Osteoblast (primary cell): ENCODE measurements around the gene FAM193A. TPM values are rescaled to one million over a fixed set of nuclear protein-coding genes. Genes with fewer than 3 reads are reported as not detected.

Experiments
- DNase-seq: peaks from one replicate; pipeline ENCODE4 v3.0.0; 2011; ENCODE audit warnings: low spot score, mixed read lengths; ENCODE audit not compliant: insufficient read length; ENCODE audit errors: missing footprints
- H2AFZ ChIP-seq: 2 replicates; pipeline ENCODE4 v1.6.0; 2011; ENCODE audit warnings: mild to moderate bottlenecking, low read length
- H3K27ac ChIP-seq: 2 replicates; pipeline ENCODE4 v1.5.1; 2011; ENCODE audit warnings: mild to moderate bottlenecking, low read depth, low read length, moderate library complexity
- H3K27me3 ChIP-seq: 2 replicates; pipeline ENCODE4 v1.6.0; 2012; ENCODE audit warnings: mild to moderate bottlenecking, control low read depth, inconsistent platforms, low read length, moderate library complexity; ENCODE audit not compliant: insufficient read depth
- H3K36me3 ChIP-seq: 2 replicates; pipeline ENCODE4 v1.5.1; 2011; ENCODE audit warnings: mild to moderate bottlenecking, low read length, control low read depth, moderate library complexity; ENCODE audit not compliant: insufficient read depth
- H3K4me1 ChIP-seq: 2 replicates; pipeline ENCODE4 v1.5.1; 2011; ENCODE audit warnings: mild to moderate bottlenecking, low read length, control low read depth, moderate library complexity; ENCODE audit not compliant: insufficient read depth
- H3K4me2 ChIP-seq: 2 replicates; pipeline ENCODE4 v1.6.0; 2011; ENCODE audit warnings: mild to moderate bottlenecking, low read length; ENCODE audit not compliant: insufficient read depth
- H3K4me3 ChIP-seq: fragments of 200-600 bp; sonication (generic); 3 replicates; pipeline ENCODE4 v1.5.1; 2012; ENCODE audit warnings: mild to moderate bottlenecking, low read length, inconsistent platforms; ENCODE audit not compliant: insufficient read depth
- H3K79me2 ChIP-seq: 2 replicates; pipeline ENCODE4 v1.6.0; 2012; ENCODE audit warnings: mild to moderate bottlenecking, low read length, control low read depth, inconsistent platforms; ENCODE audit not compliant: insufficient read depth
- H3K9me3 ChIP-seq: 2 replicates; pipeline ENCODE4 v1.5.1; 2011; ENCODE audit warnings: low read depth, low read length, control low read depth
- H4K20me1 ChIP-seq: 2 replicates; pipeline ENCODE4 v1.6.0; 2012; ENCODE audit warnings: mild to moderate bottlenecking, low read length, control low read depth; ENCODE audit not compliant: insufficient read depth
- total RNA-seq: library from RNA; depleted of rRNA; stranded (reverse); fragments of >200 nt; gene quantifications from 2 replicates; pipeline ENCODE4 v1.2.3, GENCODE V29; 2012
- TF ChIP-seq, protein P1 (sequence below): IDR thresholded peaks from 2 replicates; pipeline ENCODE4 v1.5.1; 2011; ENCODE audit warnings: mild to moderate bottlenecking, low read depth, low read length, moderate library complexity; ENCODE audit errors: extremely low read depth

The FAM193A gene
- total RNA-seq, 1 donor: 23.2 TPM

DNA sequence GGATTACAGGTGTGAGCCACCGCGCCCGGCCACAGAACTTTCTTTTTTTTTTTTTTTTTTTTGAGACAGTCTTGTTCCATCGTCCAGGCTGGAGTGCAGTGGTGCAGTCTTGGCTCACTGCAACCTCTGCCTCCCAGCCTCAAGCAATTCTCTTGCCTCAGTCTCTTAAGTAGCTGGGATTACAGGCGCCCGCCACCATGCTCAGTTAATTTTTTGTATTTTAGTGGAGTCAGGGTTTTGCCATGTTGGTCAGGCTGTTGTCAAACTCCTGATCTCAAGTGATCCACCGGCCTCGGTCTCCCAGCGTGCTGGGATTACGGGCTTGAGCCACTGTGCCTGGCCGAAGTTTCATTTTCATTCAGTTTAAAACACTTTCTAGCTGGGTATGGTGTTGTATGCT, 16.4 kb downstream of the FAM193A start:
- Histone ChIP-seq H4K20me1 (peaks cover 45% of the 10 kb centered on the region), H3K4me2 (no peak overlapping the region), H3K27ac (no peak overlapping the region), H3K27me3 (no peaks in the 10 kb centered on the region), H3K4me1 (no peaks in the 10 kb centered on the region), H3K9me3 (no peaks in the 10 kb centered on the region), H2AFZ (no peak overlapping the region), H3K79me2 (peaks cover 95% of the 10 kb centered on the region), H3K36me3 (no peaks in the 10 kb centered on the region), H3K4me3 (no peak overlapping the region)
- TF ChIP-seq, protein P1, sequence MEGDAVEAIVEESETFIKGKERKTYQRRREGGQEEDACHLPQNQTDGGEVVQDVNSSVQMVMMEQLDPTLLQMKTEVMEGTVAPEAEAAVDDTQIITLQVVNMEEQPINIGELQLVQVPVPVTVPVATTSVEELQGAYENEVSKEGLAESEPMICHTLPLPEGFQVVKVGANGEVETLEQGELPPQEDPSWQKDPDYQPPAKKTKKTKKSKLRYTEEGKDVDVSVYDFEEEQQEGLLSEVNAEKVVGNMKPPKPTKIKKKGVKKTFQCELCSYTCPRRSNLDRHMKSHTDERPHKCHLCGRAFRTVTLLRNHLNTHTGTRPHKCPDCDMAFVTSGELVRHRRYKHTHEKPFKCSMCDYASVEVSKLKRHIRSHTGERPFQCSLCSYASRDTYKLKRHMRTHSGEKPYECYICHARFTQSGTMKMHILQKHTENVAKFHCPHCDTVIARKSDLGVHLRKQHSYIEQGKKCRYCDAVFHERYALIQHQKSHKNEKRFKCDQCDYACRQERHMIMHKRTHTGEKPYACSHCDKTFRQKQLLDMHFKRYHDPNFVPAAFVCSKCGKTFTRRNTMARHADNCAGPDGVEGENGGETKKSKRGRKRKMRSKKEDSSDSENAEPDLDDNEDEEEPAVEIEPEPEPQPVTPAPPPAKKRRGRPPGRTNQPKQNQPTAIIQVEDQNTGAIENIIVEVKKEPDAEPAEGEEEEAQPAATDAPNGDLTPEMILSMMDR: no peak
- DNase-seq: no peak

DNA sequence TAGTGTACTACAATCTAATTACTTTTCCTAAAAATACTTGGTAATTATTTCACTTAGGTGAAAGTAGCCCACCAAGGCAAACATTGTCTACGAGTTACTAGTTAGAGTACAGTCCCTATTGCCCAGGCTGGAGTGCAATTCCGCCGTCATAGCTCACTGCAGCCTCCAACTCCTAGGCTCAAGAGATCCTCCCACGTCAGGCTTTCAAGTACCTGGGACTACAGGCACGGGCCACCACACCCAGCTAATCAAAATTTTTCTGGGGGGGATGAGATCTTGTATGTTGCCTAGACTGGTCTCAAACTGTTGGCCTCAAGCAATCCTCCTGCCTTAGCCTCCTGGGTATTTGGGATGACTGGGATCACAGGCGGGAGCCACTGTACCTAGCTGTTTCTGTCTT, 21.9 kb downstream of the FAM193A start:
- TF ChIP-seq, protein P1: no peak
- H2AFZ ChIP-seq: no peak overlapping the region
- no peak overlapping the region for H3K4me3 ChIP-seq
- H3K9me3 ChIP-seq: no peaks in the 10 kb centered on the region
- H3K27me3 ChIP-seq: no peaks in the 10 kb centered on the region
- H3K4me2 ChIP-seq: no peak overlapping the region
- no peak for DNase-seq
- H3K4me1 ChIP-seq: no peaks in the 10 kb centered on the region
- no peaks in the 10 kb centered on the region for H3K36me3 ChIP-seq
- H3K79me2 ChIP-seq: peaks cover 100% of the 10 kb centered on the region
- peaks cover 48% of the 10 kb centered on the region for H4K20me1 ChIP-seq
- H3K27ac ChIP-seq: no peak overlapping the region

DNA sequence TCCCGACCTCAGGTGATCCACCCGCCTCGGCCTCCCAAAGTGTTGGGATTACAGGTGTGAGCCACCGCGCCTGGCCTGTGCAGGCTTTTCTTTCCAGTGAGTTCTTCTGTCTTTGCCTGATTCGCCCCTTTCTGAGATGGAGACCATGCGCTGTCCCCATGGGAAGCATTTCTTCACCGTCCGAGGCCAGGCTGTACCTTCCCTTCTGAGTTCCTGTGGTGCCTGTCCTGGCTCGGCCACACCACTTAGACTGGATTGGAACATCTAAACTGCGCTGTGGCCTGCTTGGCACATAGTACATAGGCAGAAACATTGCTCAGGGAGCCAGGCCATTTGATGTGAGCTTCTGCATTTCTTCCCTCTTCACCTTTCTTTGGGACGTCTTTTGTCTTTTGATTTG, 23.7 kb downstream of the FAM193A start:
- DNase-seq: no peak
- H4K20me1 ChIP-seq: peaks cover 46% of the 10 kb centered on the region

DNA sequence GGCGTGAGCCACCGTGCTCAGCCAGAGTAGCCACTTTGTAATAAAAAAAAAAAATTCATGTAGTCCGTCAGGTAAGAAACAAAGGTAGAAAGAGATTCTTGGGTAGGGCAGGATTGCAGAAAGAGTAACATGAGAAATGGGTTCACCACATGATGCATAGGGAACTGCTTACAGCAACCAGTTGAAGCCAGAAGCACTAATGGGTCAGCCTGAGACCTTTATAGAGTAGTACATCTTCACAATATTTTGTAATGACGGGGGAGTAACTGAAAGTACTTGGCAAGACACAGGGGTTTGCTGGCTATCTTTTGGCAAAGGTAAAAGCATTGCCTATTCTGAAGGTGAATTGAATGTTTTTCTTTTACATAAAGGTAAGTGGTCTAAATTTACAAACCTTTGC, 29.1 kb downstream of the FAM193A start:
- TF ChIP-seq, protein P1: no peak
- H3K79me2 ChIP-seq: peaks cover 98% of the 10 kb centered on the region
- no peak overlapping the region for H3K4me3 ChIP-seq
- H3K36me3 ChIP-seq: peaks cover 4% of the 10 kb centered on the region
- H3K9me3 ChIP-seq: no peaks in the 10 kb centered on the region
- no peaks in the 10 kb centered on the region for H3K27me3 ChIP-seq
- H3K27ac ChIP-seq: no peak overlapping the region
- peaks cover 44% of the 10 kb centered on the region for H4K20me1 ChIP-seq
- DNase-seq: no peak
- H3K4me2 ChIP-seq: no peak overlapping the region
- H2AFZ ChIP-seq: no peak overlapping the region
- no peaks in the 10 kb centered on the region for H3K4me1 ChIP-seq

More for the DNA sequence above, 23.7 kb downstream of the FAM193A start:
- Histone ChIP-seq H3K4me2 (no peak overlapping the region), H3K79me2 (peaks cover 100% of the 10 kb centered on the region), H3K4me3 (no peak overlapping the region), H3K27me3 (no peaks in the 10 kb centered on the region), H3K4me1 (no peaks in the 10 kb centered on the region), H3K27ac (no peak overlapping the region), H3K9me3 (no peaks in the 10 kb centered on the region), H2AFZ (no peak overlapping the region), H3K36me3 (no peaks in the 10 kb centered on the region)
- TF ChIP-seq, protein P1: no peak
